ENCODE results near the gene EPHA6. TPM values are rescaled to one million over a fixed set of nuclear protein-coding genes. Genes with fewer than 3 reads are reported as not detected.

The EPHA6 gene
- total RNA-seq, 1 experiment from 2014 or later: 1.1 TPM

- Mint-ChIP-seq H3K4me1 (ENCODE audit: low read depth, unreplicated experiment) (no peaks in the 10 kb centered on the region), H3K27ac (ENCODE audit: unreplicated experiment) (no peak overlapping the region), H3K4me3 (ENCODE audit: low read depth, unreplicated experiment) (no peak overlapping the region), H3K36me3 (ENCODE audit: insufficient read depth, unreplicated experiment) (no peaks in the 10 kb centered on the region), H3K9me3 (ENCODE audit: low read depth, unreplicated experiment) (no peaks in the 10 kb centered on the region), H3K27me3 (ENCODE audit: unreplicated experiment) (no peaks in the 10 kb centered on the region)
- TF ChIP-seq CTCF (IDR thresholded peaks at IDR 0.05; ENCODE audit: unreplicated experiment): no peak
- intact Hi-C loops (cut with micrococcal nuclease; ENCODE audit: unreplicated experiment): no loop called here
- CTCF ChIA-PET: no interaction called here
- no peak for DNase-seq
- BruUV-seq (replicated peaks): no TSS peak
These were observed 215.6 kb downstream of the EPHA6 start for GRCh38 chr3:97029972-97030371.

GRCh38 chr3:97037294-97037943, 223.0 kb downstream of the EPHA6 start:
- intact Hi-C loops (cut with micrococcal nuclease; ENCODE audit: unreplicated experiment): no loop called here
- H3K27ac Mint-ChIP-seq (ENCODE audit: unreplicated experiment): no peak overlapping the region
- TF ChIP-seq CTCF (IDR thresholded peaks at IDR 0.05; ENCODE audit: unreplicated experiment): no peak
- H3K9me3 Mint-ChIP-seq (ENCODE audit: low read depth, unreplicated experiment): no peaks in the 10 kb centered on the region
- no peak overlapping the region for H3K4me3 Mint-ChIP-seq (ENCODE audit: low read depth, unreplicated experiment)
- BruUV-seq (replicated peaks): no TSS peak
- CTCF ChIA-PET: no interaction called here
- H3K36me3 Mint-ChIP-seq (ENCODE audit: insufficient read depth, unreplicated experiment): no peaks in the 10 kb centered on the region
- no peak for DNase-seq
- H3K4me1 Mint-ChIP-seq (ENCODE audit: low read depth, unreplicated experiment): no peaks in the 10 kb centered on the region
- no peaks in the 10 kb centered on the region for H3K27me3 Mint-ChIP-seq (ENCODE audit: unreplicated experiment)

GRCh38 chr3:97043411-97043810, 229.0 kb downstream of the EPHA6 start:
- intact Hi-C loops (cut with micrococcal nuclease; ENCODE audit: unreplicated experiment): no loop called here
- Mint-ChIP-seq H3K27ac (ENCODE audit: unreplicated experiment) (no peak overlapping the region), H3K4me3 (ENCODE audit: low read depth, unreplicated experiment) (no peak overlapping the region), H3K9me3 (ENCODE audit: low read depth, unreplicated experiment) (no peaks in the 10 kb centered on the region), H3K36me3 (ENCODE audit: insufficient read depth, unreplicated experiment) (no peaks in the 10 kb centered on the region), H3K27me3 (ENCODE audit: unreplicated experiment) (no peaks in the 10 kb centered on the region), H3K4me1 (ENCODE audit: low read depth, unreplicated experiment) (no peaks in the 10 kb centered on the region)
- no peak for DNase-seq
- TF ChIP-seq CTCF (IDR thresholded peaks at IDR 0.05; ENCODE audit: unreplicated experiment): no peak
- no TSS peak for BruUV-seq (replicated peaks)
- CTCF ChIA-PET: no interaction called here

GRCh38 chr3:97057365-97057764, 243.0 kb downstream of the EPHA6 start:
- no peak overlapping the region for H3K4me3 Mint-ChIP-seq (ENCODE audit: low read depth, unreplicated experiment)
- TF ChIP-seq CTCF (IDR thresholded peaks at IDR 0.05; ENCODE audit: unreplicated experiment): no peak
- BruUV-seq (replicated peaks): no TSS peak

More at GRCh38 chr3:97057365-97057764, 243.0 kb downstream of the EPHA6 start:
- Mint-ChIP-seq H3K36me3 (ENCODE audit: insufficient read depth, unreplicated experiment) (no peaks in the 10 kb centered on the region), H3K27ac (ENCODE audit: unreplicated experiment) (no peak overlapping the region), H3K4me1 (ENCODE audit: low read depth, unreplicated experiment) (no peaks in the 10 kb centered on the region), H3K9me3 (ENCODE audit: low read depth, unreplicated experiment) (peaks cover 2% of the 10 kb centered on the region), H3K27me3 (ENCODE audit: unreplicated experiment) (no peaks in the 10 kb centered on the region)
- CTCF ChIA-PET: no interaction called here
- intact Hi-C loops (cut with micrococcal nuclease; ENCODE audit: unreplicated experiment): no loop called here
- DNase-seq: no peak

All from Calu3 (cell line).